ENCODE measurements around the gene CASP10. TPM values are rescaled to one million over a fixed set of nuclear protein-coding genes. Genes with fewer than 3 reads are reported as not detected.

The CASP10 gene
- total and polyA plus RNA-seq, 2 of the 13 experiments (the other 11 are each of a cell fraction or from before 2014, with no cell fraction given): 22.2 to 23.8 TPM

GRCh38 chr2:201203916-201204654, 21.1 kb downstream of the CASP10 start:
- in situ Hi-C loops (cut with HindIII; ENCODE audit: extremely low pct_ligation_motif_present, low pct_unique_long_range_greater_than_20kb) (no loop called here), intact Hi-C loops (cut with micrococcal nuclease; ENCODE audit: unreplicated experiment) (loop anchor here (1.0 kb wide), 2 partner anchors 21 to 28 kb away; partner anchors contain the start of gene CASP10)
- Histone ChIP-seq H3K4me1 (ENCODE audit: insufficient read depth, low read length) (peaks cover 52% of the 10 kb centered on the region), H4K20me1 (ENCODE audit: insufficient read depth, low read length) (no peaks in the 10 kb centered on the region), H3K36me3 (replicated peaks in 1 of 2; ENCODE audit: control insufficient read depth in 1 of 2, insufficient read depth in 2 of 2, low read length in 2 of 2) (peaks cover 15 to 40% of the 10 kb centered on the region in 2 experiments), H3K27me3 (ENCODE audit: control insufficient read depth in 1 of 2, insufficient read depth in 2 of 2, low read length in 2 of 2) (no peaks in the 10 kb centered on the region), H3K4me2 (ENCODE audit: low read depth, low read length) (peak overlapping the region; percentile 73), H3K4me3 (replicated peaks in 1 of 3; ENCODE audit: insufficient read depth in 1 of 3, low read depth in 2 of 3, low read length in 3 of 3) (peak overlapping the region; percentile 11 to 53 (median 12); a peak in 4 of 6 replicates), H3K27ac (ENCODE audit: extremely low read length, insufficient read depth, low read length) (peak overlapping the region; percentile 97), H3K9me3 (ENCODE audit: low read length) (no peaks in the 10 kb centered on the region), H3K79me2 (ENCODE audit: insufficient read depth, low read length) (no peaks in the 10 kb centered on the region), H3K9ac (ENCODE audit: insufficient read depth, low read depth, low read length) (peak overlapping the region; percentile 84), H2AFZ (ENCODE audit: low read length) (no peak overlapping the region)
- DNase-seq (ENCODE audit: low spot score): no peak
- FAIRE-seq: peak; percentile 12
- POLR2A ChIA-PET: interaction anchor here (1.2 to 6.2 kb wide), 11 partner anchors 9 to 315 kb away, joined by 3 to 102 read pairs (median 11); partner anchors contain the start of genes CASP10, CFLAR, NIF3L1 and ORC2
- BruUV-seq (replicated peaks): TSS peak; percentile 99
- WGBS (ENCODE audit: low lambda C conversion rate): 57% methylated on average over 6 of the region's 6 CpGs
- CTCF ChIA-PET (ENCODE audit: low intra/inter-chr PET ratio, low total read pairs): no interaction called here
- ATAC-seq: peak; percentile 28
- TF ChIP-seq PAX8 (CRISPR knock-in tag; IDR thresholded peaks at IDR 0.05; ENCODE audit: borderline replicate concordance) (0 out of 2 replicates have a peak, but pooled peaks have one; percentile 33), SP4 (CRISPR knock-in tag; IDR thresholded peaks at IDR 0.05) (no peak), JUN (CRISPR knock-in tag; IDR thresholded peaks at IDR 0.05) (no peak), ZNF83 (CRISPR knock-in tag; IDR thresholded peaks at IDR 0.05; ENCODE audit: borderline replicate concordance) (no peak), SMC3 (IDR thresholded peaks at IDR 0.05; ENCODE audit: low read length) (no peak), ZBTB38 (CRISPR knock-in tag; IDR thresholded peaks at IDR 0.05) (peak; percentile 74; the same call in 1 of the 2 replicates), HDAC1 (CRISPR knock-in tag; IDR thresholded peaks at IDR 0.05) (no peak), TAF15 (IDR thresholded peaks at IDR 0.05; ENCODE audit: low read depth, low read length, poor library complexity, severe bottlenecking) (no peak), HES4 (CRISPR knock-in tag; IDR thresholded peaks at IDR 0.05; ENCODE audit: borderline replicate concordance) (no peak), ATF1 (CRISPR knock-in tag; IDR thresholded peaks at IDR 0.05) (peak; percentile 40; the same call in 1 of the 2 replicates)
- TF ChIP-seq, protein P1, sequence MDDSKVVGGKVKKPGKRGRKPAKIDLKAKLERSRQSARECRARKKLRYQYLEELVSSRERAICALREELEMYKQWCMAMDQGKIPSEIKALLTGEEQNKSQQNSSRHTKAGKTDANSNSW (CRISPR knock-in tag; IDR thresholded peaks at IDR 0.05; ENCODE audit: borderline replicate concordance): no peak
- TF ChIP-seq, protein P2, sequence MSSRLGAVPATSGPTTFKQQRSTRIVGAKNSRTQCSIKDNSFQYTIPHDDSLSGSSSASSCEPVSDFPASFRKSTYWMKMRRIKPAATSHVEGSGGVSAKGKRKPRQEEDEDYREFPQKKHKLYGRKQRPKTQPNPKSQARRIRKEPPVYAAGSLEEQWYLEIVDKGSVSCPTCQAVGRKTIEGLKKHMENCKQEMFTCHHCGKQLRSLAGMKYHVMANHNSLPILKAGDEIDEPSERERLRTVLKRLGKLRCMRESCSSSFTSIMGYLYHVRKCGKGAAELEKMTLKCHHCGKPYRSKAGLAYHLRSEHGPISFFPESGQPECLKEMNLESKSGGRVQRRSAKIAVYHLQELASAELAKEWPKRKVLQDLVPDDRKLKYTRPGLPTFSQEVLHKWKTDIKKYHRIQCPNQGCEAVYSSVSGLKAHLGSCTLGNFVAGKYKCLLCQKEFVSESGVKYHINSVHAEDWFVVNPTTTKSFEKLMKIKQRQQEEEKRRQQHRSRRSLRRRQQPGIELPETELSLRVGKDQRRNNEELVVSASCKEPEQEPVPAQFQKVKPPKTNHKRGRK (CRISPR knock-in tag; IDR thresholded peaks at IDR 0.05): no peak

Data from HepG2 (cell line).